Activated CD8-positive, alpha-beta T cell treated with anti-CD3 and anti-CD28 coated beads for 36 hours (primary cell): Measurements from ENCODE around the gene S1PR3. TPM values are rescaled to one million over a fixed set of nuclear protein-coding genes. Genes with fewer than 3 reads are reported as not detected.

Source experiments
- ATAC-seq: fragments of 200-7000 bp; cut with Tn5 transposase; one replicate; pipeline ENCODE4 v1.10.0; 2021; ENCODE audit warnings: mild to moderate bottlenecking, moderate library complexity
- CTCF ChIA-PET: fragments of 350-600 bp; sonication (Branson Sonifier 250); formaldehyde crosslinking; loops from one replicate; lab custom pipeline; 2021; ENCODE audit warnings: antibody characterized with exemption; lab: Charles Lee
- POLR2A ChIA-PET: fragments of 350-600 bp; sonication (Branson Sonifier 250); formaldehyde crosslinking; loops from one replicate; lab custom pipeline; 2021; ENCODE audit warnings: antibody characterized with exemption; lab: Charles Lee
- DNase-seq: peaks from one replicate; pipeline ENCODE4 v3.0.0-alpha.2; 2020
- H3K27ac Mint-ChIP-seq: one replicate; pipeline ENCODE4 v1.8.0; 2021; ENCODE audit warnings: mild to moderate bottlenecking, mixed read lengths
- H3K27me3 Mint-ChIP-seq: one replicate; pipeline ENCODE4 v1.8.0; 2021; ENCODE audit warnings: mixed read lengths
- H3K36me3 Mint-ChIP-seq: one replicate; pipeline ENCODE4 v1.8.0; 2021; ENCODE audit warnings: low read depth, mixed read lengths
- H3K4me1 Mint-ChIP-seq: one replicate; pipeline ENCODE4 v1.8.0; 2021; ENCODE audit warnings: low read depth, mixed read lengths
- H3K4me3 Mint-ChIP-seq: one replicate; pipeline ENCODE4 v1.8.0; 2021; ENCODE audit warnings: mild to moderate bottlenecking, moderate library complexity, mixed read lengths
- H3K9me3 Mint-ChIP-seq: one replicate; pipeline ENCODE4 v1.8.0; 2021; ENCODE audit warnings: mixed read lengths
- intact Hi-C: fragments of 100-400 bp; cut with micrococcal nuclease; formaldehyde crosslinking; loops from one replicate; pipeline ENCODE4 v1.10.0; 2022
- total RNA-seq, 2 experiments: library from RNA; stranded (reverse); gene quantifications; one replicate each; pipeline ENCODE4 v1.2.3, GENCODE V29; 2021
- TF ChIP-seq, protein P1 (sequence below): fragments of 200-600 bp; IDR thresholded peaks from one replicate; pipeline ENCODE4 v1.8.0; 2022; ENCODE audit warnings: antibody characterized with exemption, mild to moderate bottlenecking

Gene S1PR3
- total RNA-seq, 2 experiments from 2014 or later: 0.36 to 0.58 TPM

DNA sequence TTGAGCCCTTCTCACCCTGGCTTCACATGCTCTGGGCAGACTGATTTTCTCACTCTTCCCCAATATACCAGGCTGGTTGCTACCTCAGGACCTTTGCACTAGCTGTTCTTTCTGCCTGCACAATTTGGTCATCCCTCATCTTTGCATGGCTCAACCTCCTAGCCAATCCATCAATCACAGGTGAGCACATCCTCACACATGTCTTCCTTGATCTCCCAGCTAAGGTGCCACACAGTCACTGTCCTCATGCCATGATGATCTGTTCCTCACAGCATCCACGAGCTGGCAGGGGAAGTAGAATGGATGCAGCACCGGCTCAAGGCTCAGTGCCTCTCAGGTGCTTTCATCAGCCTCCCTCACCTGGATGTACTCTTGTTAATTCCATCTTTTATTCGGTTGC lies 30.6 kb upstream of the S1PR3 start:
- no peak for DNase-seq
- H3K27me3 Mint-ChIP-seq: peaks cover 7% of the 10 kb centered on the region
- CTCF ChIA-PET: no interaction called here
- H3K36me3 Mint-ChIP-seq: no peaks in the 10 kb centered on the region
- POLR2A ChIA-PET: no interaction called here
- no peak overlapping the region for H3K4me3 Mint-ChIP-seq
- H3K27ac Mint-ChIP-seq: no peak overlapping the region
- no peak for ATAC-seq
- TF ChIP-seq, protein P1, sequence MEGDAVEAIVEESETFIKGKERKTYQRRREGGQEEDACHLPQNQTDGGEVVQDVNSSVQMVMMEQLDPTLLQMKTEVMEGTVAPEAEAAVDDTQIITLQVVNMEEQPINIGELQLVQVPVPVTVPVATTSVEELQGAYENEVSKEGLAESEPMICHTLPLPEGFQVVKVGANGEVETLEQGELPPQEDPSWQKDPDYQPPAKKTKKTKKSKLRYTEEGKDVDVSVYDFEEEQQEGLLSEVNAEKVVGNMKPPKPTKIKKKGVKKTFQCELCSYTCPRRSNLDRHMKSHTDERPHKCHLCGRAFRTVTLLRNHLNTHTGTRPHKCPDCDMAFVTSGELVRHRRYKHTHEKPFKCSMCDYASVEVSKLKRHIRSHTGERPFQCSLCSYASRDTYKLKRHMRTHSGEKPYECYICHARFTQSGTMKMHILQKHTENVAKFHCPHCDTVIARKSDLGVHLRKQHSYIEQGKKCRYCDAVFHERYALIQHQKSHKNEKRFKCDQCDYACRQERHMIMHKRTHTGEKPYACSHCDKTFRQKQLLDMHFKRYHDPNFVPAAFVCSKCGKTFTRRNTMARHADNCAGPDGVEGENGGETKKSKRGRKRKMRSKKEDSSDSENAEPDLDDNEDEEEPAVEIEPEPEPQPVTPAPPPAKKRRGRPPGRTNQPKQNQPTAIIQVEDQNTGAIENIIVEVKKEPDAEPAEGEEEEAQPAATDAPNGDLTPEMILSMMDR: no peak
- no peaks in the 10 kb centered on the region for H3K4me1 Mint-ChIP-seq
- intact Hi-C loops: no loop called here
- H3K9me3 Mint-ChIP-seq: no peaks in the 10 kb centered on the region

DNA sequence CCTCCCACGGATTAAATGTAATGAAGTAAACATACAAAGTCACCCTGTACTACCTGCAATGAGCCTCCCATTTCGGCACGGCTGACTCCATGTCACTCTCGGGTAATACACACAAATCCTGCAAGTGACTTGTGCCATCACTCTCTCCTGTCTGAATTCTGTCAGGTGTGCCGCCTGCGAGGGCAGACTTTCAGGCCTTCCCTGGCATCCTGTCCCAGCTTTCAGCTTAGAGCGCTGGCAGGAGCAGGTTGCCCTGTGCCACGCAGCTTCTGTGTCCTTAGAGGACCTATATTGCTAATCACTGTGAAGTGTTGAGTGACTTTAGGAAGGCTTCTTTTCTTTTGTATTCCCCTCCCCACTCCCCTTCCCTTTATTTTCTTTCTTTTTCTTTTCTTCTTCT lies 25.8 kb upstream of the S1PR3 start:
- ATAC-seq (no peak), DNase-seq (no peak)
- Mint-ChIP-seq H3K9me3 (no peaks in the 10 kb centered on the region), H3K4me1 (no peaks in the 10 kb centered on the region), H3K4me3 (no peak overlapping the region), H3K27me3 (peaks cover 6% of the 10 kb centered on the region), H3K27ac (no peak overlapping the region), H3K36me3 (no peaks in the 10 kb centered on the region)
- TF ChIP-seq, protein P1: no peak
- CTCF ChIA-PET: no interaction called here
- POLR2A ChIA-PET: no interaction called here
- intact Hi-C loops: no loop called here

DNA sequence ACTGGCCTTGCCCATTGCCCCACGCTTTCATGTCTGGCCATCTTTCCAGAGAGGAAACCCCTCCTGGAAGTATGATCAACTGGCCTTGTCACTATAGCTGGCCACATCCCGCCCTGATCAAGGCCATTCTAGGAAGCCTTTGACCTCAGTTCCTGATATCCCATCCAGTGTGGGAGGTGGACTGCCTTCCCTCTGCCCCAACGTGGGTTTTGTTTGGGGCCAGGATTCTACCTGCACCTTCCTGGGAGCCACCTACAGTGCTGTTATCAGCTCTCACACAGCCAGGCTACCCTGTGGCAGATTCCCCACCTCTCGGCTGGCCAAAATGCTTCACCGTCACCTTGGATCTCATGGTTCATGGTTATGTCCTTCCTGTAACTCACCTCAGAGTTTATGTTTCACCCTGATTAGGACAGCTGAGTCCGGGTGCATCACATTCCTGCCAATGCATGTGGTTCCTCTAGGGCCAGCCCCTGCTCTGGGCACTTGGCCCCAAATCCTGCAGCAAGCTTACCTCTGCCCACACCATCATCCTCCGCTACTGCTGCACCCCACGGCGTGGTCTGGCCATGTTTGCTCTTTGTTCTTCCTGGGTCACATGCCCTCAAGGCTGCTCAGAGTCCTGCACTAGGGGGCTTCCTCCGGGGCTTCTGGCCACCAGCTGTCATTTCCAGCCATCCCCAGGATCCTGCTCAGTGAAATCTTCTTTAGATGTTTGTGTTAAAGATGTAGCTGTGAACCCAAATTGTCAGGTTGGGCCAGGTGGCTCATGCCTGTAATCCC lies 24.2 kb upstream of the S1PR3 start:
- intact Hi-C loops: no loop called here
- ATAC-seq (no peak), DNase-seq (no peak)
- Mint-ChIP-seq H3K27ac (no peak overlapping the region), H3K36me3 (no peaks in the 10 kb centered on the region), H3K4me3 (no peak overlapping the region), H3K9me3 (no peaks in the 10 kb centered on the region), H3K4me1 (no peaks in the 10 kb centered on the region), H3K27me3 (peaks cover 6% of the 10 kb centered on the region)
- TF ChIP-seq, protein P1: no peak
- CTCF ChIA-PET: interaction anchor here (1.1 kb wide), 1 partner anchor 34 kb away, joined by 5 read pairs; no protein-coding TSS in a partner anchor
- POLR2A ChIA-PET: no interaction called here

DNA sequence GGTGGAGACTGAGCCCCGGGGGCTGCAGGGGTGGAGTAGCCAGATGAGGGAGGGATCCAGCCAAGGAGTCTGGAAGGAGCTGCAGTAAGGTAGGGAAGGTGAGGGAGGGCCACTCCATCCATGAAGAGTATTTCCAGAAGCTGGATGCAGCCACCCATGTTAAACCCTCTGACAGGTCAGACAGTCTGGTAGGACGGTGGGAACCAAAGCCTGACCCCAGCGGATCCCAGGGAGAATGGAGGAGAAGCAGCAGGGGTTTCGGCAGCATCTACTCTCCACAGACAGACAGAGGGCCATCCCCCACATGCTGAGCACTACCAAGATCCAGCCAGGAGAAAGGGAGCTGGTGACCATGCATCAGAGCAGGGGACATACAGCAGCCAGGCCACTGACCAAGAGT lies 22.5 kb upstream of the S1PR3 start:
- DNase-seq (no peak), ATAC-seq (no peak)
- H3K27me3 Mint-ChIP-seq: peaks cover 4% of the 10 kb centered on the region
- POLR2A ChIA-PET: no interaction called here
- intact Hi-C loops: no loop called here
- no peak overlapping the region for H3K27ac Mint-ChIP-seq
- no peaks in the 10 kb centered on the region for H3K4me1 Mint-ChIP-seq
- CTCF ChIA-PET: interaction anchor here (0.7 kb wide), 1 partner anchor 90 kb away, joined by 3 read pairs; no protein-coding TSS in a partner anchor
- TF ChIP-seq, protein P1: no peak
- H3K4me3 Mint-ChIP-seq: no peak overlapping the region
- H3K9me3 Mint-ChIP-seq: no peaks in the 10 kb centered on the region
- H3K36me3 Mint-ChIP-seq: no peaks in the 10 kb centered on the region

DNA sequence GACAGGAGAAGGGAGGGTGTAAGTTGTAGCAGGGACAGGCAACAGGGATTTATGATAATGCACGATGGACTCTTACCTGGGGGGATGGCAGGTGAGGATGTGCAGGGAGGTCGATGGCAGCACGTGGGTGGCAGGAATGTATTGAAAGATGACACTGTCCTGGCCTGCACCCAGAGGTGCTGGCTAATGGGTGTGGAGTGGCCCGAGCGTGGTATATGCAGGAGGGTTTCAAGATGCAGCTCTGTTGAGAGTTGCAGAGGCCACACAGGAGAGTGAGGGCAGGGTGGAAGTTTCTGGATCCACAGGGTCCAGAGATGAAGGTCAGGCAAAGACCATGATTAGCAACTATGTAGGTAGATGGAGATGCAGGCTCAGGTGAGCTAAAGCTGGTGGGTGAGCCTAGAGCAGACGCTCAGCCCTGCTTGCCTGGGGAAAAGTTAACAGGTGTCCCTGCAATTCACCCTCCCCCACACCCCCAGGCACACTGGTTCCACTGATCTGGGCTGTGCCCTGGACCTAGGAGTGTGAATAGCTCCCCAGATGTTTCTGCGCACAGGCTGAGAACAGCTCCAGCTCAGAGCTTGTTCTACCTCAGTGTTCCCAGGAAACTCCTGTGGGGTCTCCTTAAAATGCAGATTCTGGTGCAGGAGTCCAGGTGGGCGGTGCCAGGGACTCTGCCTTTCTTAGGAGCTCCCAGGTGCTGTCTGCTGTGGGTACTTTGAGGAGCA lies 21.5 kb upstream of the S1PR3 start:
- Mint-ChIP-seq H3K27me3 (peaks cover 4% of the 10 kb centered on the region), H3K36me3 (no peaks in the 10 kb centered on the region), H3K27ac (no peak overlapping the region), H3K4me1 (no peaks in the 10 kb centered on the region), H3K9me3 (no peaks in the 10 kb centered on the region), H3K4me3 (no peak overlapping the region)
- DNase-seq: no peak
- no peak for ATAC-seq
- intact Hi-C loops: no loop called here
- TF ChIP-seq, protein P1: no peak
- ChIA-PET CTCF (no interaction called here), POLR2A (no interaction called here)
